ENCODE results near the gene ORM1.

GRCh38 chr9:114315723-114316363, 7.1 kb upstream of the ORM1 start:
- TF ChIP-seq HDGF (IDR thresholded peaks at IDR 0.05; ENCODE audit: borderline replicate concordance) (no peak), ARNT (IDR thresholded peaks at IDR 0.05) (no peak), FOXM1 (IDR thresholded peaks at IDR 0.05; ENCODE audit: borderline replicate concordance) (no peak), NFRKB (IDR thresholded peaks at IDR 0.05) (no peak), SP1 (IDR thresholded peaks at IDR 0.05) (no peak), SUZ12 (IDR thresholded peaks at IDR 0.05) (no peak), FOXA1 (IDR thresholded peaks at IDR 0.05) (no peak), FOXK2 (IDR thresholded peaks at IDR 0.05) (no peak), BHLHE40 (IDR thresholded peaks at IDR 0.05; ENCODE audit: borderline replicate concordance) (no peak), ELF4 (IDR thresholded peaks at IDR 0.05) (no peak), TARDBP (IDR thresholded peaks at IDR 0.05) (no peak)

Measured in HEK293T (cell line).